IPS-18a (cell line): ENCODE results near the gene NTF4.

Experiments
- H3K27ac ChIP-seq: one replicate; pipeline ENCODE4 v1.5.1; 2013; ENCODE audit warnings: low read length
- H3K27me3 ChIP-seq: one replicate; pipeline ENCODE4 v1.6.1; 2013; ENCODE audit warnings: mild to moderate bottlenecking, low read length; ENCODE audit not compliant: control insufficient read depth, insufficient read depth
- H3K36me3 ChIP-seq: one replicate; pipeline ENCODE4 v1.6.1; 2013; ENCODE audit warnings: low read depth, low read length; ENCODE audit not compliant: control insufficient read depth
- H3K4me1 ChIP-seq: one replicate; pipeline ENCODE4 v1.6.1; 2013; ENCODE audit warnings: low read depth, low read length; ENCODE audit not compliant: control insufficient read depth
- H3K4me3 ChIP-seq: one replicate; pipeline ENCODE4 v1.5.1; 2013; ENCODE audit warnings: low read length
- H3K9ac ChIP-seq: one replicate; pipeline ENCODE4 v1.6.1; 2013; ENCODE audit warnings: mild to moderate bottlenecking, low read length, moderate library complexity
- H3K9me3 ChIP-seq: one replicate; pipeline ENCODE4 v1.6.1; 2013; ENCODE audit warnings: low read depth, low read length; ENCODE audit not compliant: control insufficient read depth

NTF4 gene

GRCh38 chr19:49016067-49016839 is 48.4 kb downstream of the NTF4 start:
- Histone ChIP-seq H3K4me3 (no peak overlapping the region), H3K27me3 (peaks cover 28% of the 10 kb centered on the region), H3K9me3 (no peaks in the 10 kb centered on the region), H3K4me1 (peaks cover 4% of the 10 kb centered on the region), H3K9ac (no peak overlapping the region), H3K27ac (no peak overlapping the region), H3K36me3 (peaks cover 15% of the 10 kb centered on the region)

- Histone ChIP-seq H3K36me3 (peaks cover 26% of the 10 kb centered on the region), H3K27ac (no peak overlapping the region), H3K27me3 (peaks cover 19% of the 10 kb centered on the region), H3K4me3 (no peak overlapping the region), H3K9ac (no peak overlapping the region), H3K4me1 (peaks cover under 1% of the 10 kb centered on the region), H3K9me3 (no peaks in the 10 kb centered on the region)
These were observed 49.8 kb downstream of the NTF4 start for GRCh38 chr19:49014870-49015255.

GRCh38 chr19:49014123-49014869 is 50.3 kb downstream of the NTF4 start:
- H3K36me3 ChIP-seq = peaks cover 30% of the 10 kb centered on the region
- H3K4me3 ChIP-seq = no peak overlapping the region
- no peak overlapping the region for H3K27ac ChIP-seq
- no peaks in the 10 kb centered on the region for H3K9me3 ChIP-seq
- peaks cover 19% of the 10 kb centered on the region for H3K27me3 ChIP-seq
- no peaks in the 10 kb centered on the region for H3K4me1 ChIP-seq
- no peak overlapping the region for H3K9ac ChIP-seq

GRCh38 chr19:49011194-49011593 is 53.4 kb downstream of the NTF4 start:
- peaks cover 43% of the 10 kb centered on the region for H3K36me3 ChIP-seq
- H3K4me3 ChIP-seq = no peak overlapping the region
- H3K27me3 ChIP-seq = no peaks in the 10 kb centered on the region
- H3K9me3 ChIP-seq = no peaks in the 10 kb centered on the region
- H3K27ac ChIP-seq = no peak overlapping the region
- H3K4me1 ChIP-seq = no peaks in the 10 kb centered on the region
- no peak overlapping the region for H3K9ac ChIP-seq
